Prostate gland (tissue), 2 donors: ENCODE results near the gene ABL1. TPM values are rescaled to one million over a fixed set of nuclear protein-coding genes. Genes with fewer than 3 reads are reported as not detected.

ENCODE experiments used
- DNase-seq: peaks from one replicate; pipeline ENCODE4 v3.0.0-alpha.2; 2019; ENCODE audit warnings: low spot score
- H3K27ac ChIP-seq, 2 donors: fragments of 200-600 bp; sonication (generic); 2 replicates each; pipeline ENCODE4 v1.5.1; 2017 to 2019
- H3K27me3 ChIP-seq: fragments of 200-600 bp; sonication (generic); replicated peaks from 2 replicates; pipeline ENCODE4 v1.5.1; 2019; ENCODE audit not compliant: insufficient read depth
- H3K36me3 ChIP-seq, 2 donors: fragments of 200-600 bp; sonication (generic); 1 replicate in 1 of 2; 2 replicates in 1 of 2; pipeline versions ENCODE4 v1.5.1 to v1.8.1; 2017 to 2019
- H3K4me1 ChIP-seq: fragments of 200-600 bp; sonication (generic); replicated peaks from 2 replicates; pipeline ENCODE4 v1.5.1; 2019
- H3K4me3 ChIP-seq, 2 donors: fragments of 200-600 bp; sonication (generic); 2 replicates each; pipeline ENCODE4 v1.5.1; 2017 to 2019
- H3K9me3 ChIP-seq: fragments of 200-600 bp; sonication (generic); 2 replicates; pipeline ENCODE4 v1.5.1; 2017
- CTCF ChIP-seq, 4 experiments: fragments of 200-600 bp in 2 of 4; fragments of 450-650 bp in 2 of 4; sonication (generic) in 2 of 4; IDR thresholded peaks; 1 replicate in 3 of 4; 2 replicates in 1 of 4; pipeline ENCODE4 v1.5.1; 2016 to 2019; ENCODE audit warnings: antibody characterized with exemption in 4 of 4, mild to moderate bottlenecking in 2 of 4, moderate library complexity in 2 of 4
- POLR2A ChIP-seq: fragments of 450-650 bp; IDR thresholded peaks from one replicate; pipeline ENCODE4 v1.6.1; 2016; ENCODE audit warnings: antibody characterized with exemption, mild to moderate bottlenecking
- POLR2AphosphoS5 ChIP-seq: sonication (generic); formaldehyde crosslinking; IDR thresholded peaks from one replicate; pipeline ENCODE4 v1.6.1; 2017; ENCODE audit warnings: antibody characterized with exemption
- WGBS: methylation state at CpG from one replicate; pipeline ENCODE4 v1.1.5; 2018; 5-methylcytosine and 5-hydroxymethylcytosine counted together
- intact Hi-C: fragments of 100-400 bp; cut with DNase I; formaldehyde crosslinking; loops from one replicate; pipeline ENCODE4 v1.14.2; 2022
- total RNA-seq, 2 donors: library from RNA; depleted of rRNA; stranded (reverse); fragments of >200 nt; gene quantifications; one replicate each; pipeline ENCODE4 v1.1.0, GENCODE V29; 2016

The ABL1 gene
- total RNA-seq, 2 donors from 2014 or later: 48.2 to 73.4 TPM

- intact Hi-C loops: loop anchor here (2.0 kb wide), 1 partner anchor 72 kb away; no protein-coding TSS in a partner anchor
- 72% methylated on average over 8 of the region's 8 CpGs for WGBS
- DNase-seq: no peak
- Histone ChIP-seq H3K27ac (no peak overlapping the region), H3K4me3 (no peak overlapping the region), H3K4me1 (peaks cover 20% of the 10 kb centered on the region), H3K36me3 (no peaks in the 10 kb centered on the region), H3K27me3 (no peaks in the 10 kb centered on the region), H3K9me3 (no peaks in the 10 kb centered on the region)
- TF ChIP-seq CTCF (IDR thresholded peaks at IDR 0.05) (no peak), POLR2A (no peak), POLR2AphosphoS5 (no peak)
Observed at GRCh38 chr9:130869250-130869649, 34.2 kb downstream of the ABL1 start.

- Histone ChIP-seq H3K27ac (no peak overlapping the region), H3K4me3 (no peak overlapping the region), H3K27me3 (no peaks in the 10 kb centered on the region), H3K9me3 (no peaks in the 10 kb centered on the region), H3K4me1 (peaks cover 20% of the 10 kb centered on the region), H3K36me3 (no peaks in the 10 kb centered on the region)
- WGBS: 67% methylated on average over 17 of the region's 17 CpGs
- no peak for DNase-seq
- TF ChIP-seq POLR2AphosphoS5: no peak
- TF ChIP-seq POLR2A: no peak
- intact Hi-C loops: loop anchor here (5.0 kb wide), 1 partner anchor 177 kb away; no protein-coding TSS in a partner anchor
Observed at GRCh38 chr9:130870491-130871381, 35.7 kb downstream of the ABL1 start.

GRCh38 chr9:130871395-130872062, 36.5 kb downstream of the ABL1 start:
- WGBS: 86% methylated on average over 10 of the region's 10 CpGs
- DNase-seq: no peak
- intact Hi-C loops: loop anchor here (5.0 kb wide), 1 partner anchor 176 kb away; no protein-coding TSS in a partner anchor
- peaks cover 20% of the 10 kb centered on the region for H3K4me1 ChIP-seq
- H3K9me3 ChIP-seq: no peaks in the 10 kb centered on the region
- H3K27me3 ChIP-seq: no peaks in the 10 kb centered on the region
- H3K27ac ChIP-seq: no peak overlapping the region
- H3K4me3 ChIP-seq: no peak overlapping the region
- no peaks in the 10 kb centered on the region for H3K36me3 ChIP-seq
- TF ChIP-seq POLR2AphosphoS5 (no peak), POLR2A (no peak), CTCF (IDR thresholded peaks at IDR 0.05) (no peak)

- Histone ChIP-seq H3K27ac (peak overlapping the region in 1 of 2 donors; percentile 77), H3K9me3 (no peaks in the 10 kb centered on the region), H3K27me3 (no peaks in the 10 kb centered on the region), H3K36me3 (no peaks in the 10 kb centered on the region), H3K4me1 (peaks cover 20% of the 10 kb centered on the region), H3K4me3 (no peak overlapping the region)
- intact Hi-C loops: loop anchor here (5.0 kb wide), 1 partner anchor 175 kb away; no protein-coding TSS in a partner anchor
- 88% methylated on average over 15 of the region's 15 CpGs for WGBS
- no peak for TF ChIP-seq POLR2AphosphoS5
- TF ChIP-seq CTCF (IDR thresholded peaks at IDR 0.05): no peak
- no peak for TF ChIP-seq POLR2A
- no peak for DNase-seq
Observed at GRCh38 chr9:130872093-130872492, 37.0 kb downstream of the ABL1 start.

GRCh38 chr9:130872508-130872907, 37.5 kb downstream of the ABL1 start:
- TF ChIP-seq POLR2AphosphoS5: no peak
- no peak for TF ChIP-seq POLR2A
- no peak for TF ChIP-seq CTCF (IDR thresholded peaks at IDR 0.05)
- H3K4me3 ChIP-seq: no peak overlapping the region
- WGBS: 70% methylated on average over 9 of the region's 9 CpGs
- H3K36me3 ChIP-seq: no peaks in the 10 kb centered on the region
- no peak for DNase-seq
- H3K27ac ChIP-seq: peak overlapping the region; percentile 53 to 77
- intact Hi-C loops: loop anchor here (5.0 kb wide), 1 partner anchor 175 kb away; no protein-coding TSS in a partner anchor
- no peaks in the 10 kb centered on the region for H3K27me3 ChIP-seq
- H3K9me3 ChIP-seq: no peaks in the 10 kb centered on the region
- peaks cover 20% of the 10 kb centered on the region for H3K4me1 ChIP-seq
